HCT116 (cell line): ENCODE data around the gene NDUFS6.

Source experiments
- ELF1 ChIP-seq: IDR thresholded peaks from 2 replicates; pipeline ENCODE4 v1.6.1; 2012; ENCODE audit warnings: low read depth, borderline replicate concordance
- FOSL1 ChIP-seq: IDR thresholded peaks from 2 replicates; pipeline ENCODE4 v1.6.1; 2012; ENCODE audit warnings: low read depth
- POLR2A ChIP-seq: IDR thresholded peaks from 2 replicates; pipeline ENCODE4 v1.7.0; 2011; ENCODE audit warnings: borderline replicate concordance; ENCODE audit not compliant: insufficient read depth, insufficient read length; ENCODE audit errors: extremely low read depth
- POLR2AphosphoS5 ChIP-seq: IDR thresholded peaks from 2 replicates; pipeline ENCODE4 v1.6.1; 2011; ENCODE audit warnings: mild to moderate bottlenecking, low read depth, low read length, moderate library complexity
- RAD21 ChIP-seq: IDR thresholded peaks from 2 replicates; pipeline ENCODE4 v1.6.1; 2012; ENCODE audit warnings: low read depth, mild to moderate bottlenecking
- SIN3A ChIP-seq: IDR thresholded peaks from 2 replicates; pipeline ENCODE4 v1.6.1; 2012; ENCODE audit warnings: low read depth
- SRF ChIP-seq: IDR thresholded peaks from 2 replicates; pipeline ENCODE4 v1.6.1; 2012; ENCODE audit warnings: low read depth
- ZFX ChIP-seq: fragments of 450-650 bp; IDR thresholded peaks from 2 replicates; pipeline ENCODE4 v1.6.1; 2017
- TF ChIP-seq, protein P1 (sequence below), 3 experiments: fragments of 200-600 bp in 1 of 3; sonication (generic) in 1 of 3; IDR thresholded peaks in 2 of 3; conservative IDR thresholded peaks in 1 of 3; 2 replicates each; pipeline ENCODE4 v1.5.1; 2012 to 2017; ENCODE audit warnings: low read depth in 2 of 3, low read length in 2 of 3, antibody characterized with exemption in 1 of 3, borderline replicate concordance in 1 of 3, control low read depth in 1 of 3, mild to moderate bottlenecking in 1 of 3, mixed read lengths in 1 of 3, mixed run types in 1 of 3, moderate library complexity in 1 of 3; ENCODE audit not compliant: insufficient read depth in 1 of 3
- TF ChIP-seq, protein P2 (sequence below): IDR thresholded peaks from 2 replicates; pipeline ENCODE4 v1.6.1; 2012
- TF ChIP-seq, protein P3 (sequence below): IDR thresholded peaks from 2 replicates; pipeline ENCODE4 v1.6.1; 2012
- TF ChIP-seq, protein P4 (sequence below): IDR thresholded peaks from 2 replicates; pipeline ENCODE4 v1.6.1; 2012; ENCODE audit warnings: low read depth

DNA sequence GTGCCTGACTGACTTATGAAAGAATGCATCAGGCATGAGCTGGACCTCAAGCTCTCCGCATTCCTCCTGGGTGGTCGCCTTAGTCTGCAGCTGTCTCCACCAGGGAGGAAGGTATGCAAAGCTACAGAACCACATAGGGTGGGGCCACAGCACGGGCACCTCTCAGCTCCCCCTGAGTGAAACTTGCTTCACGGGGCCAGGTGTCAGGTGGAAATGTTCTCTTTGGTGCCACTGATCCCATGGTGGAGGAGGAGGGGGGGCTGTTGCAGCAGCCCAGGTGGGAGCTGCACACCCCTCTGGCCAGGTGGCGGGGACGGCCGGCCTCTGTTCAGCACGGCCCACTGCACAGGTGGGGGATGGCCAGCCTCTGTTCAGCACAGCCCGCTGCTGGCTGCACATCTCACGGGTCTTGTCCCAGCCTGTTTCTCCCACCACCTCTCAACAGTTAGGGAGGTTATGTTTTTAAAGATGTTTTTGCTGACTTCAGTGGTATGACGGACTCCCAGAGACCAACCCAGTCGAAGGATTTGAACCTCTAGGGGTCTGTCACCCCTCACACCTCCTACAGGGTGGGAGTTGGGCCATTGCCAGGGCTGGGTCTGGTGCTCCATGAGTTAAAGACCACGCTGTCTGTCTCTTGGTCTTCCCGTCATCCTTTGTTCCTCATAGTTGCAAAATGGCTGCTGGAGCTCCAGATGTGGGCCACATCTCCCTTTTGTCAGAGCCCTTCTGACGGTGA lies 35.9 kb upstream of the NDUFS6 start:
- TF ChIP-seq, protein P1, sequence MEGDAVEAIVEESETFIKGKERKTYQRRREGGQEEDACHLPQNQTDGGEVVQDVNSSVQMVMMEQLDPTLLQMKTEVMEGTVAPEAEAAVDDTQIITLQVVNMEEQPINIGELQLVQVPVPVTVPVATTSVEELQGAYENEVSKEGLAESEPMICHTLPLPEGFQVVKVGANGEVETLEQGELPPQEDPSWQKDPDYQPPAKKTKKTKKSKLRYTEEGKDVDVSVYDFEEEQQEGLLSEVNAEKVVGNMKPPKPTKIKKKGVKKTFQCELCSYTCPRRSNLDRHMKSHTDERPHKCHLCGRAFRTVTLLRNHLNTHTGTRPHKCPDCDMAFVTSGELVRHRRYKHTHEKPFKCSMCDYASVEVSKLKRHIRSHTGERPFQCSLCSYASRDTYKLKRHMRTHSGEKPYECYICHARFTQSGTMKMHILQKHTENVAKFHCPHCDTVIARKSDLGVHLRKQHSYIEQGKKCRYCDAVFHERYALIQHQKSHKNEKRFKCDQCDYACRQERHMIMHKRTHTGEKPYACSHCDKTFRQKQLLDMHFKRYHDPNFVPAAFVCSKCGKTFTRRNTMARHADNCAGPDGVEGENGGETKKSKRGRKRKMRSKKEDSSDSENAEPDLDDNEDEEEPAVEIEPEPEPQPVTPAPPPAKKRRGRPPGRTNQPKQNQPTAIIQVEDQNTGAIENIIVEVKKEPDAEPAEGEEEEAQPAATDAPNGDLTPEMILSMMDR (IDR thresholded peaks at IDR 0.05 in 2 of 3, conservative IDR thresholded peaks at IDR 0.05 in 1 of 3; ENCODE audit: borderline replicate concordance in 1 of 3, insufficient read depth in 1 of 3, low read depth in 2 of 3, low read length in 2 of 3) = no peak
- TF ChIP-seq, protein P2, sequence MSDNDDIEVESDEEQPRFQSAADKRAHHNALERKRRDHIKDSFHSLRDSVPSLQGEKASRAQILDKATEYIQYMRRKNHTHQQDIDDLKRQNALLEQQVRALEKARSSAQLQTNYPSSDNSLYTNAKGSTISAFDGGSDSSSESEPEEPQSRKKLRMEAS = no peak
- TF ChIP-seq, protein P3, sequence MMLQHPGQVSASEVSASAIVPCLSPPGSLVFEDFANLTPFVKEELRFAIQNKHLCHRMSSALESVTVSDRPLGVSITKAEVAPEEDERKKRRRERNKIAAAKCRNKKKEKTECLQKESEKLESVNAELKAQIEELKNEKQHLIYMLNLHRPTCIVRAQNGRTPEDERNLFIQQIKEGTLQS = no peak
- TF ChIP-seq POLR2A (no peak), POLR2AphosphoS5 (no peak), ELF1 (no peak), SRF (no peak), RAD21 (no peak), SIN3A (no peak), ZFX (no peak), FOSL1 (no peak)
- TF ChIP-seq, protein P4, sequence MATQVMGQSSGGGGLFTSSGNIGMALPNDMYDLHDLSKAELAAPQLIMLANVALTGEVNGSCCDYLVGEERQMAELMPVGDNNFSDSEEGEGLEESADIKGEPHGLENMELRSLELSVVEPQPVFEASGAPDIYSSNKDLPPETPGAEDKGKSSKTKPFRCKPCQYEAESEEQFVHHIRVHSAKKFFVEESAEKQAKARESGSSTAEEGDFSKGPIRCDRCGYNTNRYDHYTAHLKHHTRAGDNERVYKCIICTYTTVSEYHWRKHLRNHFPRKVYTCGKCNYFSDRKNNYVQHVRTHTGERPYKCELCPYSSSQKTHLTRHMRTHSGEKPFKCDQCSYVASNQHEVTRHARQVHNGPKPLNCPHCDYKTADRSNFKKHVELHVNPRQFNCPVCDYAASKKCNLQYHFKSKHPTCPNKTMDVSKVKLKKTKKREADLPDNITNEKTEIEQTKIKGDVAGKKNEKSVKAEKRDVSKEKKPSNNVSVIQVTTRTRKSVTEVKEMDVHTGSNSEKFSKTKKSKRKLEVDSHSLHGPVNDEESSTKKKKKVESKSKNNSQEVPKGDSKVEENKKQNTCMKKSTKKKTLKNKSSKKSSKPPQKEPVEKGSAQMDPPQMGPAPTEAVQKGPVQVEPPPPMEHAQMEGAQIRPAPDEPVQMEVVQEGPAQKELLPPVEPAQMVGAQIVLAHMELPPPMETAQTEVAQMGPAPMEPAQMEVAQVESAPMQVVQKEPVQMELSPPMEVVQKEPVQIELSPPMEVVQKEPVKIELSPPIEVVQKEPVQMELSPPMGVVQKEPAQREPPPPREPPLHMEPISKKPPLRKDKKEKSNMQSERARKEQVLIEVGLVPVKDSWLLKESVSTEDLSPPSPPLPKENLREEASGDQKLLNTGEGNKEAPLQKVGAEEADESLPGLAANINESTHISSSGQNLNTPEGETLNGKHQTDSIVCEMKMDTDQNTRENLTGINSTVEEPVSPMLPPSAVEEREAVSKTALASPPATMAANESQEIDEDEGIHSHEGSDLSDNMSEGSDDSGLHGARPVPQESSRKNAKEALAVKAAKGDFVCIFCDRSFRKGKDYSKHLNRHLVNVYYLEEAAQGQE = no peak
